Cardiac muscle cell (in vitro differentiated cells and primary cell): ENCODE measurements around the gene HCST. TPM values are rescaled to one million over a fixed set of nuclear protein-coding genes. Genes with fewer than 3 reads are reported as not detected.
A peak's percentile ranks its signal among the peaks of the same experiment; 100 is the strongest.

Experiments used
- DNase-seq, 2 donors: peaks; one replicate each; pipeline versions ENCODE4 v3.0.0 to v3.0.0-alpha.2; 2010 to 2017; ENCODE audit warnings: low read depth in 1 of 2, low spot score in 1 of 2
- H3K27ac ChIP-seq: fragments of 200-600 bp; sonication (generic); 2 replicates; pipeline ENCODE4 v1.5.1; 2016
- H3K27me3 ChIP-seq: fragments of 200-600 bp; sonication (generic); 2 replicates; pipeline ENCODE4 v1.6.0; 2016; ENCODE audit warnings: control low read depth
- H3K36me3 ChIP-seq: fragments of 200-600 bp; sonication (generic); 2 replicates; pipeline ENCODE4 v1.5.1; 2016; ENCODE audit warnings: control low read depth
- H3K4me1 ChIP-seq: fragments of 200-600 bp; sonication (generic); 2 replicates; pipeline ENCODE4 v1.8.1; 2017; ENCODE audit warnings: low read depth, mild to moderate bottlenecking, mixed run types
- H3K4me3 ChIP-seq: fragments of 200-600 bp; sonication (generic); 2 replicates; pipeline ENCODE4 v1.5.1; 2016; ENCODE audit warnings: mild to moderate bottlenecking
- H3K9me3 ChIP-seq: fragments of 200-600 bp; sonication (generic); 2 replicates; pipeline ENCODE4 v1.5.1; 2017; ENCODE audit warnings: low read depth, mild to moderate bottlenecking, control low read depth
- polyA plus RNA-seq: library from polyadenylated mRNA; unstranded; fragments of >200 nt; fragmentation: Nextera tagmentation; extraction: Ambion mirVana; gene quantifications from 2 replicates; pipeline ENCODE4 v1.2.1, GENCODE V29; 2016
- total RNA-seq: library from RNA; depleted of rRNA; stranded (reverse); fragments of >200 nt; gene quantifications from 2 replicates; pipeline ENCODE4 v1.2.3, GENCODE V29; 2016
- TF ChIP-seq, protein P1 (sequence below): IDR thresholded peaks from 2 replicates; pipeline ENCODE4 v1.5.1; 2012; ENCODE audit warnings: low read depth, mild to moderate bottlenecking, low read length

HCST gene
- total and polyA plus RNA-seq, 2 experiments from 2014 or later = 2.4 to 2.5 TPM

DNA sequence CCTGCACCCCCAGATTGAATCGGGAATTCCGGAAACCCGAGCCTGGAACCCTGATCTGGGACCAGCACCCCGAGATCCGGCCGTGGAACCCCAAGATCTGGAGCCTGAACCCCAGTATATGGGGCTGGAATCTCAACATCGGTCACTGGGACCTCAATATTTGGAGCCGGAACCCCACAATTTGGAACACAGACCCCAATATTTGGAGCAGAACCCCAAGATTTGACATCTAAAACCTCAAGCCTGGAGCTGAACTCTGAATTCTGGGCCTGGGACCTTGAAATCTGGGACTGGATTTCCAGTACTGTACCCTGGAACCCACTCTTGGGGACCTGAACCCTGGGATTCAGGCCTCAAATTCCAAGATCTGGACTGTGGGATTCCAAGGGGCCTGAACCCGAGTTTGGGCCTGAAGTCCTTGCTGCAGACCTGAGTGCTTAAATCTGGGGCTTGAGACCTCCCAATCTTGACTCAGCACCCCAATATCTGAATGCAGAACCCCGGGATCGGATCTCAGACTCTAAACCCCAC, 34.5 kb downstream of the HCST start:
- H3K27ac ChIP-seq = no peak overlapping the region
- no peak for DNase-seq
- H3K27me3 ChIP-seq = no peaks in the 10 kb centered on the region
- H3K9me3 ChIP-seq = no peaks in the 10 kb centered on the region
- peaks cover 6% of the 10 kb centered on the region for H3K4me1 ChIP-seq
- no peaks in the 10 kb centered on the region for H3K36me3 ChIP-seq
- TF ChIP-seq, protein P1, sequence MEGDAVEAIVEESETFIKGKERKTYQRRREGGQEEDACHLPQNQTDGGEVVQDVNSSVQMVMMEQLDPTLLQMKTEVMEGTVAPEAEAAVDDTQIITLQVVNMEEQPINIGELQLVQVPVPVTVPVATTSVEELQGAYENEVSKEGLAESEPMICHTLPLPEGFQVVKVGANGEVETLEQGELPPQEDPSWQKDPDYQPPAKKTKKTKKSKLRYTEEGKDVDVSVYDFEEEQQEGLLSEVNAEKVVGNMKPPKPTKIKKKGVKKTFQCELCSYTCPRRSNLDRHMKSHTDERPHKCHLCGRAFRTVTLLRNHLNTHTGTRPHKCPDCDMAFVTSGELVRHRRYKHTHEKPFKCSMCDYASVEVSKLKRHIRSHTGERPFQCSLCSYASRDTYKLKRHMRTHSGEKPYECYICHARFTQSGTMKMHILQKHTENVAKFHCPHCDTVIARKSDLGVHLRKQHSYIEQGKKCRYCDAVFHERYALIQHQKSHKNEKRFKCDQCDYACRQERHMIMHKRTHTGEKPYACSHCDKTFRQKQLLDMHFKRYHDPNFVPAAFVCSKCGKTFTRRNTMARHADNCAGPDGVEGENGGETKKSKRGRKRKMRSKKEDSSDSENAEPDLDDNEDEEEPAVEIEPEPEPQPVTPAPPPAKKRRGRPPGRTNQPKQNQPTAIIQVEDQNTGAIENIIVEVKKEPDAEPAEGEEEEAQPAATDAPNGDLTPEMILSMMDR = no peak
- peak overlapping the region; percentile 93 for H3K4me3 ChIP-seq

DNA sequence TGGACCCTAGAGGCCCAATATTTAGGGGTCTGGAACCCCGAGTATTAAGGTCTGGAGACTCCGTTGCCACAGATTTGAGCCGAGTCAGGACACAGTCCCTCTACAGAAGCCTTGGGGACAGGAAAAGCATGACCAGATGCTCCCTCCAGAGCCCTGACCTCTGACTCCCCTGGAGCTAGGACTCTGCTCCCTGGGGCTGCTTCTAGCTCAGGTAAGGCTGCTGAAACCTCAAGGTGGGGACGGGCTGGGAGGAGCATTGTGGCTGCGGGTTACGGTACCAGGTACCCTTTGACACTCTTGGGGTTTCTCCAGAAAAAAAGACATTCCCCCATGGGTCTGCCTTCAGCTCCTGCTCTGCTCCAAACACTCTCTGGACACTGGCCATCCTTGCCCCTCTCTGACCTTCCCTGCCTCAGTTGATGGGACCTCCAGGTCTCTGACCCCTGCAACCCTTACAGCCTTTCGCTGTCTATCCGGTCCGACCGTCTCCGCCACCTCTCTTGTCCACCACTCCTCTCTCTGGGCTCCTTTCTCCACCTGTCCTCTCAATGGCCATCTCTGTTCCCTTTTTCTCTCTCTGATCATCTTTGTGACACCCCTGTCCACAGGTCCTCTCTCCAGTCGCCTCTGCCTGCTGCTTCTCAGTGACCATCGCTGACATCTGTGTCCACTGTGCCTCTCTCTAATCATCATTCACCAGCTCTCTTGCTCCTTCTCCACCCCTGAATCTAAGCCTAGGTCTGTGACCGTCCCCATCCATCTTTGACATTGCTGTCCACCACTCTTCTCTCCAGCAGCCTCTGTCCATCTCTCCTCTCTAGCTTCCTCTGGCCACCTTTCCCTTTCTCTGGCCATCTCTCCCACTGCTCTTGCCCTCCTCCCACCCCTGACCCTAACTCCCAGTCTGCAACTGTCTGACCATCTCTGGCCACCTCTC, 35.3 kb downstream of the HCST start:
- Histone ChIP-seq H3K4me1 (peaks cover 6% of the 10 kb centered on the region), H3K27ac (no peak overlapping the region), H3K36me3 (no peaks in the 10 kb centered on the region), H3K4me3 (peak overlapping the region; percentile 93), H3K9me3 (no peaks in the 10 kb centered on the region), H3K27me3 (no peaks in the 10 kb centered on the region)
- TF ChIP-seq, protein P1 = no peak
- no peak for DNase-seq

DNA sequence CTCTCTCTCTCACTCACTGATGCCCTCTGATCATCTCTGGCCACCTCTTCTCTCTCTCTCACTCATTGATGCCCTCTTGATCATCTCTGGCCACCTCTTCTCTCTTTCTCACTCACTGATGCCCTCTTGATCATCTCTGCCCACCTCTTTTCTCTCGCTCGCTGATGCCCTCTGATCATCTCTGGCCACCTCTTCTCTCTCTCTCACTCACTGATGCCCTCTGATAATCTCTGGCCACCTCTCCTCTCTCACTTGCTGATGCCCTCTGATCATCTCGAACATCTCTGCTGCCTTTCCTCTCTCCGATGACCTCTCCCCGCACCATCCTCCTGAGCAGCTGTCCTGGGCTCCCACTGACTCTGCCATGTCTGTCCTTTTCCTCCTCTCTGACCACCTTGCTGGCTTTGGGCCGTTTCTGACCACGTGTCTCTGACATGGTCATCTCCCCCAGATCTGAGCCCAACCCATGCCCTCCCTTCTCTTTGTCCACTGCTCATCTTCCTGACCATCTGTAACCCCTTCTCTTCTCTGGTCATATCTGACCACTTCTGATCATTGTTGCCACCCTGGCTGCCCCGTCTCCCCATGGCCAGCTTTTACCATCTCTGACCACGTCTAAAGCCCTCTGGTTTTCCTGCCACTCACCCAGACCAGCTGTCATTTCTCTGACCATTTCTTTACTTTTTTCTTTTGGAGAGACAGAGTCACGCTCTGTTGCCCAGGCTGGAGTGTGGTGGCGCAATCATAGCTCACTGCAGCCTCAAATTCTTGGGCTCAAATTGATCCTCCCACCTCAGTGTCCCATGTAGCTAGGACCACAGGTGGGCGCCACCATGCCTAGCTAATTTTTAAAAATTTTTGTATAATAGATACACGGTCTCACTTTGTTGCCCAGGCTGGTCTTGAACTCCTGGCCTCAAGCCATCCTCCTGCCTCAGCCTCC, 36.2 kb downstream of the HCST start:
- no peak for DNase-seq
- TF ChIP-seq, protein P1 = no peak
- H3K9me3 ChIP-seq = no peaks in the 10 kb centered on the region
- no peak overlapping the region for H3K4me3 ChIP-seq
- no peak overlapping the region for H3K27ac ChIP-seq
- H3K4me1 ChIP-seq = peaks cover 6% of the 10 kb centered on the region
- no peaks in the 10 kb centered on the region for H3K36me3 ChIP-seq
- no peaks in the 10 kb centered on the region for H3K27me3 ChIP-seq

DNA sequence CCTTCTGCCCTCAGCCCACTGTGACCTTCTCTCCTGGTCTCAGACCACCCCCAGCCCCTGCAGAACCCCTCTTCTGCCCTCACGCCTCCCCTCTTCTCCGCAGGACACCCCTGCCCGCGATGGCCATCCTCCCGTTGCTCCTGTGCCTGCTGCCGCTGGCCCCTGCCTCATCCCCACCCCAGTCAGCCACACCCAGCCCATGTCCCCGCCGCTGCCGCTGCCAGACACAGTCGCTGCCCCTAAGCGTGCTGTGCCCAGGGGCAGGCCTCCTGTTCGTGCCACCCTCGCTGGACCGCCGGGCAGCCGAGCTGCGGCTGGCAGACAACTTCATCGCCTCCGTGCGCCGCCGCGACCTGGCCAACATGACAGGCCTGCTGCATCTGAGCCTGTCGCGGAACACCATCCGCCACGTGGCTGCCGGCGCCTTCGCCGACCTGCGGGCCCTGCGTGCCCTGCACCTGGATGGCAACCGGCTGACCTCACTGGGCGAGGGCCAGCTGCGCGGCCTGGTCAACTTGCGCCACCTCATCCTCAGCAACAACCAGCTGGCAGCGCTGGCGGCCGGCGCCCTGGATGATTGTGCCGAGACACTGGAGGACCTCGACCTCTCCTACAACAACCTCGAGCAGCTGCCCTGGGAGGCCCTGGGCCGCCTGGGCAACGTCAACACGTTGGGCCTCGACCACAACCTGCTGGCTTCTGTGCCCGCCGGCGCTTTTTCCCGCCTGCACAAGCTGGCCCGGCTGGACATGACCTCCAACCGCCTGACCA, 37.2 kb downstream of the HCST start:
- TF ChIP-seq, protein P1 = no peak

More for the DNA sequence above, 37.2 kb downstream of the HCST start:
- H3K9me3 ChIP-seq = no peaks in the 10 kb centered on the region
- no peak overlapping the region for H3K4me3 ChIP-seq
- H3K4me1 ChIP-seq = peaks cover 6% of the 10 kb centered on the region
- no peaks in the 10 kb centered on the region for H3K36me3 ChIP-seq
- H3K27ac ChIP-seq = no peak overlapping the region
- H3K27me3 ChIP-seq = no peaks in the 10 kb centered on the region
- DNase-seq = no peak
